Middle frontal gyrus (tissue), 1 donor: Measurements from ENCODE around the gene RNF26.
A peak's percentile ranks its signal among the peaks of the same experiment; 100 is the strongest.

ENCODE experiments used
- DNase-seq: peaks from one replicate; pipeline ENCODE4 v3.0.0-alpha.2; 2015; ENCODE audit warnings: low spot score; ENCODE audit errors: extremely low spot score

The RNF26 gene

GRCh38 chr11:119350302-119350701, 16.0 kb downstream of the RNF26 start:
- no peak for DNase-seq

- DNase-seq = no peak
Observed at GRCh38 chr11:119351232-119351631, 16.9 kb downstream of the RNF26 start.

GRCh38 chr11:119352857-119353260, 18.5 kb downstream of the RNF26 start:
- no peak for DNase-seq

GRCh38 chr11:119355091-119355843, 20.9 kb downstream of the RNF26 start:
- DNase-seq = no peak

GRCh38 chr11:119356349-119357031, 22.2 kb downstream of the RNF26 start:
- DNase-seq = no peak

GRCh38 chr11:119357074-119357473, 22.7 kb downstream of the RNF26 start:
- no peak for DNase-seq

- DNase-seq = no peak
Observed at GRCh38 chr11:119359365-119360214, 25.3 kb downstream of the RNF26 start.

GRCh38 chr11:119361056-119361787, 26.9 kb downstream of the RNF26 start:
- peak; percentile 31 for DNase-seq

GRCh38 chr11:119361941-119362725, 27.8 kb downstream of the RNF26 start:
- no peak for DNase-seq

- DNase-seq = no peak
Observed at GRCh38 chr11:119362741-119363080, 28.4 kb downstream of the RNF26 start.

GRCh38 chr11:119363081-119363850, 28.9 kb downstream of the RNF26 start:
- DNase-seq = no peak

- peak; percentile 61 for DNase-seq
Observed at GRCh38 chr11:119363851-119364590, 29.7 kb downstream of the RNF26 start.

- DNase-seq = no peak
Observed at GRCh38 chr11:119365071-119365591, 30.8 kb downstream of the RNF26 start.

GRCh38 chr11:119366690-119367620, 32.6 kb downstream of the RNF26 start:
- DNase-seq = no peak

GRCh38 chr11:119367661-119368120, 33.4 kb downstream of the RNF26 start:
- DNase-seq = no peak

GRCh38 chr11:119368121-119369034, 34.1 kb downstream of the RNF26 start:
- no peak for DNase-seq
